Measurements from ENCODE around the gene TRRAP.

TRRAP gene

GRCh38 chr7:98994046-98994944, 116.0 kb downstream of the TRRAP start:
- FAIRE-seq: no peak

- FAIRE-seq: no peak
Measured at GRCh38 chr7:98995111-98995510, 116.8 kb downstream of the TRRAP start.

- FAIRE-seq: no peak
Measured at GRCh38 chr7:98995523-98996149, 117.3 kb downstream of the TRRAP start.

DNA sequence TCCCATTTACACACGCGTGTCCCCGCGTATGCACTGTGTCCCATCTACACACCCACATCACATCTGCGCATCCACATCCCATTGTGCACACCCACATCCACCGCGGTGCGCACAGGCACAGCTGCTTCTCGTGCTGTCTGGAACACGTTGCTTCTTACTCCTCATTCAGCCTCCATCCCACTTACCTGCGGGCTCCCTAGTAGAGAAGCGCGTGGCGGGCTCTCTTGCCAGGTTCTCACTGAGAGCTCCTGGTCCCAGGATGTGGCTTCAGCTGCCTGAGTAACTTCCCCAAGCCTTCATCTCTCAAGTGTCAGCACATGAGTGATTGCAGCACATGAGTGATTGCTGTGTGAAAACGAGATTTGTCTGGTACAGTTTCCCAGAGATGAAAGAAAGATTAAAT, 117.8 kb downstream of the TRRAP start:
- FAIRE-seq: no peak

DNA sequence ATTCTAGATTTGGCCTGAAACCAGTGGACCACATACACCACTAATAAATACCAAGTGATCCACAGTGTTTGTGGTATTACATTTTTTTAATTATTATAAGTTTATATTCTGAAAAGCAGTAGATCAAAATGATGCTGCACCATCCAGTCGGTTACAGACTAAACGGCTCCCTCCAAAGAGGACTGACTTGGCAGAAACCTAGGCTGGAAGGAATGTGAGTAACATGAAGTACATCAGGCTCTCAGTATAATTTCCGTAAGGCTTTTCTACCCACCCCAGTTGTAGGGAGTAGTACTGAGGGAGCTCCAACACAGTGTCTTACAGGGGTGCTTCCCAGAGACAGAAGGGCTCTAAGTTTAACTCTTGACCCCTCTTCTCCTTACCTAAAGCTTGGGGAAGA, 119.5 kb downstream of the TRRAP start:
- FAIRE-seq: no peak

DNA sequence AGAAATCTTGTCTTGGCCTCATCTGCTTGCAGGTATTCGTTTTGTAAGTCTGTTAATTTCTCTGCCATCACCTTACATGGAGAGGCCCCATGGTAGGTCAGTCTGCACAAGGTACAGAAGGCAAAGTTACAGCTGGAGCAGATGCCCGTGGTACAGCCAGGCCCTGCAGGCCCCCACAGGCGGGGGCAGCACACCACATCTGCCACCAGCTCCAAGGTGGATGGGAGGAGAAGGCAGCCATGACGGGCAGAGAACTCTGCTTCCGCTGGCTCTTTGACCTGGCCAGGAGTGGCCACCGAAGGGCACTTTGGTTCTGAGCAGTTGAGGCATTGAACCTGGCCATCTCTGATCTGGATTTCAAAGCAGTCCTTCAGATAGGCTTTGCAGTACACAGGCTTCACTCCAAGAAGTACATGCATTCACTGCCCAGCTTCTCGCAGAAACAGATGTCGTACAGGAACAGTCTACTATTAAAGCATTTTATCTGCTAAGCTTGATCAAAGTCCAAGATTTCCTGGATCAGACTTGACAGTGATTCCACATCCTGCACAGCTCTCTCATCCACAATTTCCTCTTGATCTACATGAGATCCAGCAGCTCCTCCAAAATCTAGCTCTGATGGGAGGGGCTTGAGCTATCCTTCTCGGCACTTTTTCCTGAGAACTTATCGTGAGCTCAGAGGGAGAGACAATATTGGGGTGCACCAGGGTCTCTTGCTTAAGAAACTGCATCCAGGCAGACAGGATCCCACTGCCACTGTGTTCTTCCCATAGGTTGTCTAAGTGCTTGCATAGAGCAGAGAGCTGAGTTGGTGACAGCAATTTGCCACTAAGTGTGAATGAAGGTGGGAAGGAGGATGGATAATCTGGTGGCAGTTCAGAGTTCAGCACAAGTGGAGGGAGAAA, 120.7 kb downstream of the TRRAP start:
- no peak for FAIRE-seq

GRCh38 chr7:99000196-99000903, 122.0 kb downstream of the TRRAP start:
- FAIRE-seq: no peak

DNA sequence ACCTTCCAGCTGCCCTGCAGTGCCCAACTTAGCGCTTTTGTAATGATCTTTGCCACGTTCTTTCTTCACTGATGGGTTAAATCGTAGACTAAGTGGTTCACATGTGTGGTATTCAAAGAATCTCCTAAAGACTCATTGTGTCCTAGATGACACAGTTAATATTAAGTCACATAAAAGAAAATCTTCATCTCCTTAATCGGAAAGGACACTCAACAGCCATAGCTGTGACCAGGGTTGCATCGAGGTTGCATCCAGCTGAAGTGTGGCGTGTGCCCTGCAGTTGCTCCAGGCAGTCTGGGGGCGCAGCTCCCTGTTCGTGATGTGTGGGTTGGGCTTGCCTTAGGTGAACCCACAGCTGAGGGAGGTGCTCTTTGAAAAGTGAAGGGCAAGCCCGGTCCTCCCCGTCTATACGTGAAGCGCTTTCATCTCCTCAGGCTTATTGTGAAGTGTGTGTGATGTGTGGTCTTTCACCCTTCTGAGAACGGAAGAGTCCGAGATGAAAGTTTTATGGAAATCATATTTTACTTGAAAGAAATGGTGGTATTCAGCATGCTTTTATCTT, 122.7 kb downstream of the TRRAP start:
- no peak for FAIRE-seq

- FAIRE-seq: no peak
Measured at GRCh38 chr7:99001482-99002147, 123.3 kb downstream of the TRRAP start.

GRCh38 chr7:99002148-99002826, 124.0 kb downstream of the TRRAP start:
- no peak for FAIRE-seq

DNA sequence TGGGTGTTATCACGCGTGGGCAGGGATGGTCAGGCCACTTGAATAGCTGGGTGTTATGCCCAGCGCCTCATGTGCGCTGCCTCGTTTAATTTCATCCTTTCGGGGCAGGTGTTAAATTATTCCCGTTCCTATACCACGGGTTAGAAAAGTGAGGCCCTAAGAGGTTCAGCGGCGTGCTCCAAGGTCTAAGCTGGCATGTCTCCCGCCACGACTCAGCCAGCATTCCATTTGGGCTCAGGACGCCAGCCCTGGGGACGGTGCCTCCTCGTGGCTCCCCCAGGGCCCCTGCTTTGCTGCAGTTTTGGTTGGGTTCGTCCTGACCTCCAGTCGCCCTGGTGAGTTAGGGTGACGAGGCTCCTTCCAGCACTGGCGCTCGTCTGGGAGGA, 124.5 kb downstream of the TRRAP start:
- no peak for FAIRE-seq

GRCh38 chr7:99003419-99003818, 125.1 kb downstream of the TRRAP start:
- no peak for FAIRE-seq

- no peak for FAIRE-seq
Measured at GRCh38 chr7:99004216-99004615, 125.9 kb downstream of the TRRAP start.

DNA sequence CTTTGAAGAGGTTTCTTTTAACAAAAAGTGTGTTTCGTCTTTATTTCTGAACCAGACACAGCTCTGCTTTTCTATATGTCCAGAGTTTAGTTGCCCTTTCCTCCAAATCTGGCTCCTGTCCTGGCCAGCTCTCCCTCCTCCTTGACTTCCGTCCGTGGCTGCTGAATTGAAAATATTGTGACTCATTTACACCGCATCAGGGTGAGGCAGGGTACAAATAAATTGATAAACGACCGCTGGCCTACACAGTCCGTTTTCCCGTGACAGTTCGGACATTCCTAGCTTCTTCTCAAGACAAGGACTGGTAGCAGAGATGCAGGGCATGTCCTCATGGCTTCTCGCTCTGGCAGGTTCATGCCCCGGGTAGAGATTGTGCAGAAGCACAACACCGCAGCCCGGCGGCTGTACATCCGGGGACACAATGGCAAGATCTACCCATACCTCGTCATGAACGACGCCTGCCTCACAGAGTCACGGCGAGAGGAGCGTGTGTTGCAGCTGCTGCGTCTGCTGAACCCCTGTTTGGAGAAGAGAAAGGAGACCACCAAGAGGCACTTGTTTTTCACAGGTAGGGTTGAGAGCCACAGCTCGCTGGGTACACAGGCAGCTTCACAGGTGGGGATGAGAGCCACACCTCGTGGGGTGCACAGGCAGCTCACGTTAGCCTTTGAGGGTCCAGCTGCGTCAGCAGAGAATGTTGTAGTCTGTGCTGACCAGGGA, 126.6 kb downstream of the TRRAP start:
- FAIRE-seq: no peak

GRCh38 chr7:99005776-99006175, 127.4 kb downstream of the TRRAP start:
- no peak for FAIRE-seq

DNA sequence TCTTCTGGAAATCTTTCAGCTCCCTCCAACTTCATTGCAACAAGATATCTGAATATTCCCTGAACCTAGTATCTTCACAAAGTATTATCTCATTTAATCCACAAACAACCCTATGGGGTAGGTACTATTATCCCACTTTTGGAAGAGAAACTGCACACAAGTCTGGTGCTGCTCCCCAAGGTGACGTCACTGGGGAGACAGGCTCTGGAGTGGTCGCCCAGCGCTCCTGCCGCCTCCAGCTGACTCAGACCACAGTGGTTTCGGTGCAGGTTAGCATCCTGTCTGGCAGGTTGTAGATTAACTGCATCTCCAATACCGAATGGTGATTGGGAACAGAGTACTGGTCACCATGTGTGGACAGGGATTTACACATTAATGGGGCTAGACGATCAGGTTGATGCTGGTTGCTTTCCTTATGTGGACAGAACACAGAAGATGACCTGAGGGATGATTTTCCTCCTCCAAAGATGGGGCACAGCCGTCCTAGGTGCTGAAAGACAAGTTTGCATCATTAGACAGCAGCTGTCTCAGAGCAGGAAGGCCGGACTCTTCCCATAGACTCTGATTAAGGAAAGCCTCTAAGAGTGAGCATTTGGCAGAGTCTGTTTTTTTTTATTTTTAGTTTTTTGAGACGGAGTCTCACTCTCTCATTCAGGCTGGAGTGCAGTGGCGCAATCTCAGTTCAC, 128.6 kb downstream of the TRRAP start:
- FAIRE-seq: no peak

- no peak for FAIRE-seq
Measured at GRCh38 chr7:99008181-99008631, 129.9 kb downstream of the TRRAP start.

DNA sequence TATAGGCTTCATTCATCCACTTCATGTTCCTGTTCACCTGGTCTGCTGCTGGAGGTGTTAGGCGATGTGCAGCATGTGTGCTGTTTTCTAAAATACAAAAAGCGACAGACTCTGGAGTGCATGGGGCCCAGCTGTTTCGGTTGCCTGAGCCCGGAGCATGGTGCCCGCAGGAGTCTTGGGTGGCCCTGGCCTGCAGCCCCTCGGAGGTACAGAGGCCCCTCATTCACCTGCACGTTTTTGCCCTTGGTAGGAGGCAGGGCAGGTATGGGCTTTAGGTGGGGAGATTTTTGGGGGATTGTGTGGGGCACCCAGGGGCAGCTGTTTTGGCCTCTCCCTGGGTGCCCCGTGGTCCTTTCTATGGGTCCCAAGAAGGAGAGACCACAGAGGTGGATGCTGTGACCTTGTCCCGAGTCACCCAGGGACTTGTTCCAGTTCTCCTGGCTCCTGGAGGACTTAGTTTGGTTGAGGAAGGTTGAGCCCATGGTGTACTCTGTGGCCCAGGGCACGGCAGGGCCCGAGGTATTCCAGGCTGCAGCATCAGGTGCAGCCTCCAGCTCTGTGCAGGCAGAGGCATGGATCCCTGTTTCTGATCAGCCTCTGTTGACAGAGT, 130.7 kb downstream of the TRRAP start:
- no peak for FAIRE-seq

GRCh38 chr7:99010281-99010680, 131.9 kb downstream of the TRRAP start:
- FAIRE-seq: no peak

All from islet of Langerhans (tissue), 1 donor.